ENCODE results near the gene GRB14.
"Not testable (repeated sequence)": the region's sequence is repeated elsewhere in the genome, so short reads cannot be mapped to it uniquely, and the experiment has no call there.

Gene GRB14

DNA sequence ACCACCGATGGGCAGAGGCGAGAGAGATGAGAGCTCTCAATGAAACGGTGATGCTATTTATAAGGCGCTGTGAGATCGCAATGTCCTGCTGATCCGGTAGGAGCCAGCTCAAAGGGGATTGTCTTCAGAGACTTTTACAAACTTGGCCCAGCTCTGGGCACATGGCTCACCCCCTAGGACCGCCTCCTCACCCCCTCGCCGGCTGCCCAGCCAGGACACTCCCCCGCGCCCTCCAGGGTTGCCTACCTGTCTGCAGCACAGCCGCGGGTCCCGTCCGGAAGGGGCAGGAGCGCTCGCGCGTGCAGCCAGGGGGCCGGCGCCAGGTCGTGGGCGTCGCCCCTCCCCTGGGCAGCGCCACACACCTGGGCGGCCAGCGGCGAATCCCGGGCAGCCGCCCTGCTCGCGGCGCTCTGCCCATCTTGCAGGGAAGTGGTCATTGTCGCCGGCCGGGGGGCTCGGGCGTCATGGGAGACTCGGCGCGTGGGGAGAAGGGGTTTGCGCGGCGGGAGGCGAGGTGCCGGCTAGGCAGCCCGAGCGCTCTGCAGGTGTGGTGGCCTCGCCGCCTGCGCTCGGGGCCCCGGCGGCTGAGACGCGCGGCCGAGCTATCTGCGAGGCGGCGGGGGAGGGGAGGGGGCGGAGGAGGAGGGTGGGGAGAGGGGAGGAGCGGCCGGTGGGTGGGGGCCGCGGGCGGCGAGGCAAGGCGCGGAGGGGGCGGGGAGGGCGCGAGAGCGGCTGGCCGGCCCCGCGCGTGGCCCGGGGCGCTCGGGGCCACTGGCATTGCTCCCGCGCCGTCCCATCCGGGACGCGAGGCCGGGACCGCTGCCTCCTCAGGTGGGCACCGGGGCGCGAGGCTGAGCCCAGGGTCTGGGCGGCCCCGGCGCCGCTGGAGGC, at the start of gene GRB14:
Gene GRB14, minus strand, starts transcription at position 610 of the 891 bp plus-strand sequence. Its CDS starts 173 bp downstream, at position 437.
- peak; percentile 54 for DNase-seq

DNA sequence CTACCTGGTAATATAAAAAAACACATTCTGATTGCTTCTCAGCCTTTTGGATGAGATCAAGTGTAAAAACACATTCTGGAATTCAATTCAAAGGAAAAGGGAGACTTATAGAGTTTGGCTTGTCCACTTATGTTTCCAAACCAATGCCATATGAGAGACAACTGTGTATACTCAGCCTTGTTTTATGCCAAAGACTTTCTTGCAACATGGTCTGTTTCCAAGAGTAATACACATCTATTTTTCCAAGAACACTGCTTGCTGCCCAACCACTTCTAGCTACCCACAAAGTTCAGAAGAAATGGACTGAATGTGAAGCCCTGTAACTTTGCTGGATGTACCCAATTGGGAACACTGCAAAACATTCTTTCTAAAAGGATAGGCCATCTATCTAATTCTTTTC, 48.0 kb upstream of the GRB14 start:
- DNase-seq: no peak

DNA sequence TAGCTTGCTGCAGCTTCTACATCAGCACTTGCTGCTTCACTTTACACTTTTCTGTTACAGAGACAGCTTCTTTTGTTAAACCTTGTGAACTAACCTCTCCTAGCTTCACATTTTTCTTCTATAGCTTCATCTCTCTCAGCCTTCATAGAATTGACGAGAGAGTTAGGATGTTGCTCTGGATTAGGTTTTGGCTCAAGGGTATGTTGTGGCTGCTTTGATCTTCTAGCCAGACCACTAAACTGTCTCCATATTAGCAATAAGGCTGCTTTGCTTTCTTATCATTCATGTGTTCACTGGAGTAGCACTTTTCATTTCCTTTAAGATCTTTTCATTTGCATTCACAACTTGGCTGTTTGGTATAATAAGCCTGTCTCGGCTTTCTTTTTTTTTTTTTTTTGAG, 46.3 kb upstream of the GRB14 start:
- no peak for DNase-seq

DNA sequence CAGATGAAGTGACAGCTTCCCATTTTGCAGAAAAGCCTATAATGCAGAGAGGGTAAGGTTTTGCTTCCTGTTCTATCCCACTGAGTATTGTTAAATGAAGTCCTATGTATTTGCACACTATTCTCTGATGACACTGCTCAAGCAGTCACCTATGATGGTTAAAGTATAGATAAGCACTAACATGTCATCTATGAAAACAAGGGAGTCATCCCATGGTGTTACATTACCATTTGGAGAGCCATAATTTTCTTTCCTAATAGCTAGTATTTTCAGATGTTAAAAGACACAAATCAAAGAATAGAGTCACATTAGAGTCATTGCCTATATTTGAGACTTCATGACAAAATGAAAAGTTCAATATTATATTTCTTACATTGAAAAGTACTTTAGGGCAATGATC, 42.8 kb upstream of the GRB14 start:
- no peak for DNase-seq

DNA sequence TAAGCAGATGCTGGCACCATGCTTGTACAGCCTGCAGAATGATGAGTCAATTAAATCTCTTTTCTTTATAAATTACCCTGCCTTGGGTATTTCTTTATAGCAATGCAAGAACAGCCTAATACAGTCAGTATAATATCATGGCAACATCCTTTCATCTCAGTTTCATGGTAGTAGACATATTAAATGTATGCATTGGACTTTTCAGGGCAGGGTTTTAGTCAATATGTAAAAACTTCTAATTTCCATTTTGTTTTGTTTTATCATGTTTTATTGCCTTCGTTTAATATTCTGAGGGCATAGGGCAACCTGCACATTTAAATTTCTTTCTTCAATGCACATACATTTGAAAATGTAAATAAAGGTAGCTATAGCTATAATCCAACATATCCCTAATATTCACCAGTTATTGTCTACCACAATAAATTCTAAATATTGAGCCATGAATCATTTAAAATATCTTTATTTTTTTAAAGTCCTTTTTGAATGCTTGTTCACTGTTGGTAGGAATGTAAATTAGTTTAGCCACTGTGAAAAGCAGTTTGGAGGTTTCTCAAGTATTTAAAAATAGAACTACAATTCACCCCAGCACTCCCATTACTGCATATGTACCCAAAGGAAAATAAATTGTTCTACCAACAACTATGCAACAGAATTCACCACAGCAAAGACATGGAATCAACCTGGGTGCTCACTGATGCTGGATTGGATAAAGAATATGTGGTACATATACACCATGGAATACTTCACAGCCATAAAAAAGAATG, 41.8 kb upstream of the GRB14 start:
- no peak for DNase-seq

DNA sequence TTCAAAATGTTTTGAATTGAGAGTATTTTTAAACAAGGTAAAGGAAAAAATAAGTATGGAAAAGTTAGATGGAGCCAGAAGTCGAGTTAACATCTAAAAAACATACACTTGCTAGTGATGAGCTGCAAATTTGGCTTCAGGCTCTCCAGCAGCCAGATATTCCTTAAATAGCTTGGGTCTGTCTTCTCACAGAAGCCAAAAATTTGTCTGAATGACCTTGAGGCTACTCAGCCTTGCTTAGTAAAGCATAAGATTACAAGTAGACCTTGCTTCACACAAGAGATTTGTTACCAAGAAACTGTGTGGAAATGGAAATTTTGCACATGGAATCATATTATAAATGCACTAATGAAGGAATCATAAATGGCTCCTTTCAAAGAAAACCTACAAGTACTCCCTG, 40.8 kb upstream of the GRB14 start:
- no peak for DNase-seq

DNA sequence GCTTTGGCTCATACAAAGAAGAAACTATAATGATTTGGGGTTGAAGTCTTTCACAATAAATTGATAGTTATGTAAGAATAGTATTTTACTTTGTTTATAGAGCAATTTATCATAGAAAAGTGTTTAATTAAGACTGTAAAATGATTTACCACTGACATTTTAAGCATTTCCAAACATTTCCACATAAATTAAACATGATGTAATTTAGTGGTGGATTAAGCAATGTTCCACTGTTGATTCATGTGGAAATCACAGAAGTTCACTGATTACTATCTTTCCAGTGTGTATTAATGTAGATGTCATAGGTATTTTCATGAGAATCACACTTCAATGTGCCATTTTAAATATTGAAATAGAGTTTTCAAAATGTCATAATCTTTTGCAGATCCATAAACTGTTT, 40.1 kb upstream of the GRB14 start:
- DNase-seq: no peak

DNA sequence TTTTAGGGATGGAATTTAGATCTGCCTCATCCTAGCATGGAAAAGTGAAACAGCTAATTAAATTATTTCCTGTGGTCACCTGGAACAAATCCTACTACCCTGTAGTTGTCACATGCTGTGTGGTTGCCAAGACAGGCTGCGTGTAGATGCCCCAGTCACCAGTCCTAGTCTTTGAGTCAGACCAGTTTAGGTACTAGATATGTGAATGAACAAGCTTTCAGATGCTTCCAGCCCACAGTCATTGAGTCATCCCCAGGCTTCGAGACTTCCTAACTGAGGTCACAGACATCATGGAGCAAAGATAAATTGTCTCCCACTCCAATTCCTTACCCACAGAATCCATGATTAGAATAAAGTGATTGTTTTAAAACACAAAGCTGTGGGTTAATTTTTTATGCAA, 35.8 kb upstream of the GRB14 start:
- no peak for DNase-seq

DNA sequence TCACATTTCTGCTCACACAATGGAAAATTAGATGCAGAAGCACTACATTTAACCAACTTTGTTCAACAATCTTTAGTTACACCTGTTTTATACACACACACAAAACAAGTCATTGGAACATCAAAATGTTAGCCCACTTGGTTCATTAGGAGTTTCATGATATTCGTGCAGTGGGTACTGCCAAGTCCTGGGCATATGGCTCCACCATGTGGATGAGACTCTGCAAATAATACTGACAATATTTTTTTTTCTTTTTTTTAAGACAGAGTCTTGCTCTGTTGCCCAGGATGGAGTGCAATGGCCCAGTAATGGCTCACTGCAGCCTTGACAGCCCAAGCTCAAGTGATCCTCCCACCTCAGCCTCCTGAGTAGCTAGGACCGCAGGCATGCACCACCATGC, 34.5 kb upstream of the GRB14 start:
- DNase-seq: no peak

DNA sequence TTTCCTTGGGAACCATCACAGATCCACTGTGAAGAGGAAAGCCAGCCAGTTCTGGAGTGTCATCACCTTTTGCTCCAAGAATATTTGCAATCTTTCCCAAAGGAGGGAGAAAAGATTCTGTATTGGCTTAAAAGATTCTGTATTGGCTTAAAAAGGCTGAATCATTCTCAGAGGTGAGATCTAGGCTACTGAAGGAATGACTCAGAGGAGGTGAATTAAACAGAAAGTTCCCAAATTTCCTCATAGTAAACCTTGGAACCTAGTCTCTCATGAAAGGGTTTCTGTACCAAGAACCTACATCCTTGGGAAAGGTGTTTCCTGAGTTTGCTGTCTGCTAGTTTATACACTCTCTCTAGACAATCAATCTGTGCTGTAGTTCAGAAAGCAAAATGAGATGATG, 34.1 kb upstream of the GRB14 start:
- no peak for DNase-seq

DNA sequence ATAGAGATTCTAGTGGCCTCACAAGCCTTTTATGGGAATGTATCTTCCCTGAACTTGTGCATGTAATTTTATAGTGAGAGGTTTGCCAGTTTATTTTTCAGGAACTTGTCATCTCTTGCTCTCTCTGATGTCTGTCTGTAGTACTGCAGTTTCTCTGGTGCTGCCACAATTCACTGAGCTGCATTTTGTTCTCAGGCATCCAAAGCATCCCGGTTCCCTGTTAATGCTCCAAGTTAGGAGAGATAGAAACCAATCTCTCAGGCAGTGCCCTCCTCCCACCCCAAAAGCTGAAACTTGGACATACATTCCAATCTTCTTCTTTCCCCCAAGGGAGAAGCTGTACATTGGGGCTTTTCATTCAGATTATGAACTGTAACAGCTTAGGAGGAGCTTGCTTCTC, 30.1 kb upstream of the GRB14 start:
- no peak for DNase-seq

DNA sequence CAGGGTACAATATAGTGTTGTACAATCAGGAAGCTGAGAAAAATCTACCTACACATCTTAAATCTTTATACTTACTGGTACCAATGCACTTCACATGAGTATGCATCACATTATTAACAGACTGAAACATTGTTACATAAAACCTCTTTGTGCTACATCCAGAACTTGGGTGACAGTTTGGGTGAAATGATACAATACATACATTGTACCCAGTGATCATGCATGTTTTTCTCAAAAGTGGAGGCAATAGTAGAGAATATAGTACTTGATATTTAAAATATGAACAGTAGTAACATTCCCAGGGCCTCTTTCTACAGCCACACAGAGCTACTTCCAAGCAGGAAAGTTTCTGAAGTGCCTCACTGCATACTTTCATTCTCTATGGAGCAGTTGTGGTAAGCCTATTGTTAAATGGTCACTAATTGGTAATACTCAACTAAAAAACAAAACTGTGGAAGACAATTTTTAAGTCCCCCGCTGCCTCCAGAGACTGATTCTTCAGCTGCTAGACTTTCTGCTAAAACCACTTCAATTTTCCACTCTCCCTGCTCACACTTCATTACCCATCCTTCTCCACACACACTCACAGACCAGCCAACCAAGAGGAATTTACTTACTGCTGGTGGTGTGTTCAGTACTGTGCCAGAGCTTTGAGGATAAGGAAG, 22.9 kb upstream of the GRB14 start:
- DNase-seq: peak; percentile 21

DNA sequence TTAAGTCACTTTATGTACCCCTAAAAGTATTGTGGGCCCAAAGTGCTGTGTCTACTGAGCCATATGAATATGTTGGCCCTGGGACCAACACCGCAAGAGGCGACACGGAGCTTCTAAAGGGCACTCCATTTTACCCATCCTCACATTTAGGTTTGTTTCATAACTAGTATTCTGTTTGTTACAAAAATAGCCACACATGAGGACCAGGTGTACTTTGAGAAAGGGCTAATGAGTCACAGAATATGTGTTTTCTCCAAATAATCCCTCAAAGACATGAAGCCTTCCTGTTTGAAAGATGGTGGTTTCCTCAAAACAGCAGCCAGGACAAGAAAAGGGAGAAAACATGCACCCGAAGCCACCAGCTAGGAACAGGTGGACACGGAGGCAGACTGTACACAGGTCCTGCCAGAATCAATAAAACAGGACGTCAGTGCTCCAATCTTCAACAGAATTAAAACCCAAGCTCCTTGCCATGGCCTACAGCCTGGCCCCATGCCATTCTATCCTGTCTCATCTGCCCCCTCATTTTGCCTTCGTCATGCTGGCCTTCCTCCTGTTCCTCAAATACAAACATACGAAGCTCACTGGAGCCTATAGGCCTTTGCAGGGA, 21.8 kb upstream of the GRB14 start:
- no peak for DNase-seq

DNA sequence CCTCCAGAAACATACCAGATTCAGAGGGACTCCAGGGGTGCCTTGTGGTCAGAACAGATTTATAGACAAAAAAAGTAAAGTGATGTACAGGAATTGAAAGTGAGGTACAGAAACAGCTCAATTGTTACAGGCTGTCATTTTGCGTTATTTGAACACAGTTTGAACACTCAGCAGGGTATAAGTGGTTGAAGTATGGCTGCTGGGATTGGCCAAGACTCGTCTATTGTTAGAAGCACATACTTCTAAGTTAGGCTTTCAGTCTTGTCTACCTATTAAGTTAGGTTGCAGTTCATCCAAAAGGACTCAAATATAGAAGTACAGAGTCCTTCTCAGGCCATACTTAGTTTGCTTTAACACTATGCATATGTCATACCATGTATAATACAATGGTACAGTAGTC, 21.0 kb upstream of the GRB14 start:
- no peak for DNase-seq

DNA sequence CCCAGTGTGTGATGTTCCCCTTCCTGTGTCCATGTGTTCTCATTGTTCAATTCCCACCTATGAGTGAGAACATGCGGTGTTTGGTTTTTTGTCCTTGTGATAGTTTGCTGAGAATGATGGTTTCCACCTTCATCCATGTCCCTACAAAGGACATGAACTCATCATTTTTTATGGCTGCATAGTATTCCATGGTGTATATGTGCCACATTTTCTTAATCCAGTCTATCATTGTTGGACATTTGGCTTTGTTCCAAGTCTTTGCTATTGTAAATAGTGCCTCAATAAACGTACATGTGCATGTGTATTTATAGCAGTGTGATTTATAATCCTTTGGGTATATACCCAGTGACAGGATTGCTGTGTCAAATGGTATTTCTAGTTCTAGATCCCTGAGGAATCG, 7.0 kb upstream of the GRB14 start:
- not testable (repeated sequence) for DNase-seq

DNA sequence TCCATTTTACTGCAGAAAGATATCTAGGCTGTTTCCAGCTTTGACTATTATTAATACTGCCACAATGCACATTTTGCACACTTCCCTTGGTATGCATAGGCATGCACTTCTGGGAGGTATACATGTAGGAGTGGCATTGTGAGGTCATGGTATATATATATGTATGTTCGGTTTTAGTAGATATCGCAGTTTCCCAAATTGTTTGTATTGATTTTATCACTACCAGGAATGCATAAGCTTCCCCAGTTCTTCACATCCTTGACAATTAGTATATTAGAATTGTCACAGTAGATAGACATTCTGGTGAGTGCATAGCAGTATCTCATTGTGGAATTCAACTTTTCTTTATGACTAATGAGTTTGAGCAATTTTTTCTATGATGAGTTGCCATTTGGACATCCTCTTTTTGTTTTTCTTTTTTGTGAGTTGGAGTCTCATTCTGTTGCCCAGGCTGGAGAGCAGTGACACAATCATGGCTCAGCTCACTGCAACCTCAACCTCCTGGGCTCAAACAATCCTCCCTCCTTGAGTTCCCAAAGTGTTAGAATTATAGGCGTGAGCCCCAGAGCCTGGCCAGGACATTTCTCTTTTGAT, 4.2 kb upstream of the GRB14 start:
- DNase-seq: no peak

DNA sequence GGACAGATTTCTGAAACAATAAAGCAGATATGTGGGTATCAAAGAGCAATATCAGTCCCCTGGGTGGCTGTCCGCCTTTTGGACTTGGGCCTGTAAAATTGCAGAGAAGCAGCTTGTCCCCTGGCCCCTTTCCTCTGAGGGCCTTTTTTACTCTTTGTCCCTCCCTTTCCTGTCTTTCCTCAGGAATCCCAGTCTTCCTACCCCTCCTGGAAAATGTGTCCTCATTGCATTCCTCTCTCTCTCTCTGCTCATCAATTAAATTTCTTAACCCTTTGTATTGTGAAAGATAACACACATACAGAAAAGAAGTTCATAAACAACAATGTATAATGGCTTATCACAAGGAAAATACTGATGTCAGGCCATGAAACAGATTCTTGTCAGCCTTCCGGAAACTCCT, 3.0 kb upstream of the GRB14 start:
- no peak for DNase-seq

DNA sequence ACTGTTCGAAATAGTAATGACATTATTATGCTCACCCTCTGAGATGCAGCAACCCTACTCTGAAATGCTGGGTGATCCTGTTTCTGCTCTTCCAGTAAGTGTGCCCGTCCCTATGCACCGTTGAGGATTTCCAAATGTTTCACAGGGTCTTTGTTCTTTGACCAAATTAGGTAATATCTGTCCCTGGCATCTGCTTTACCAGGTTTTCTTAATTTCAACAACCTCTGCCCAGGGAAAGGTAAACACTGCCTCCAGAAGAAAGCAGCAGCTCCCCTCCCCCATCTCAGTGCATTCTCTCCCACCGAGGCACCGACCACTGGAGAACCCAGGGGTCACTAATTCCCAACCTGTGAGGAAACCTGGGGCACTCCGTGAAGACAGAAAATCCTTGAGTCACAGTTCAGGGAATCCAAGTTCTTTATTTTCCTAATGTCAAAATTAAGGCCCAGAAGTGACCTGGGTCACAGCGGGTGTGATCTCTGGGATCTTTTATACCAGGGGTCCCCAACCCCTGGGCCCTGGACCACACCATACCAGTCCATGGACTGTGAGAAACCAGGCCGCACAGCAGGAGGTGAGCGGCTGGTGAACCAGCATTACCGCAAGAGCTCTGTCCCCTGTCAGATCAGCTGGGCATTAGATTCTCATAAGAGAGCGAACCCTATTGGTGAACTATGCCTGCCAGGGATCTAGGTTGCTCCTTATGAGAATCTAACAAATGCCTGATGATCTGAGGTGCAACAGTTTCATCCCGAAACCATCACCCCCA, 1.2 kb upstream of the GRB14 start:
- DNase-seq: no peak

DNA sequence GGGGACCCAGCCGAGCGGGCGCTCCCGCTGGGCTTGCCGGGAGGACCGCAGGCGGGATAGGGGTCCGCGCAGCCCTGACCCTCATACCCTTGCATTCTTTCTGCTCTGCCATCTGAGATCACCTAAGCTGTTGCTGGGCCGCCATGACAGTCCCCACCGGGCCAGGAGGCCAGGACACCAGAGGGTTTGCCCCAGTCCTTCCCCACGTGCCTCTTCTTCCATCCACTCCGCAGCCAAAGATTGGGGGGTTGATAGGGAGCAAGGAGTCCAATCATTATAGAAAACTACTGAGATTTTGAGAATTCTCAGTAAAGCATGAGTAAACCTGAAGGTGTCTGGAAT, 453 bp upstream of the GRB14 start:
- no peak for DNase-seq

DNA sequence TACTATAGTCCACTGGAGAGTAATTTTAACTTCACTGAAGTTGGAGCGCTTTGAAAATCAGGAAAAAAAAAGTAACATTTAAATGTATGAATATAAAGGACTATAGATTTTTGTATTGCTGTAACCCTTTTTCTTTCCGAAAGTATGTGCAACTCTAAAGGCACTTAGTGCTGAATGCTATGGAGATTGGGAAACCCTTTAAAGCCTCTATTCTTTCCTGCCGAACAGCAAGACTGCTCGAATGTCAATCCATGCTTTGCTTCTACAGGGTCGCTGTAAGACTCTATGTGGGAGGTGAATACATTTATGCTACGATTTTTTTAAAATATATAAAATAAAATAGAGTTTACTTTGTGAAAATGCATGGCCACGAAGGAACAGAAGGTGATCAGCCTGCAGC, 825 bp downstream of the GRB14 start:
- no peak for DNase-seq

DNA sequence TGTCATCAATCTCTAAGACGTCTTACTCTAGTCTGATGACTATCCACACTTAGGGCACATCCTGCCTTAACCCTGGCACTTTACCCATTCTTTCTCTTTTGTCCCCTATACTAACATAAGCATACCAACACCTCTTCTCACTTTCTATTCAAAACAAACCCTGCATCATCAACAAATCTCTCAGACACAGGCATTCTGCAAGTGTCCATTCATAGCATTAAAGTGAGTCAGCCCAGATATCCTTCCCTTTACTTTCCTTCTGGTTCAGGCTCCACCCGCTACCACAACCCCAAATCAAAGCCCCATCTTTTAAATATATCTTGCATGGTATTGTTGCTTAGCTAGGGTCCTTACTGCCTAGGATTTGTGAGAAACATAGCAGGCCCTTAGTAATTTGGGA, 3.8 kb downstream of the GRB14 start:
- DNase-seq: no peak

DNA sequence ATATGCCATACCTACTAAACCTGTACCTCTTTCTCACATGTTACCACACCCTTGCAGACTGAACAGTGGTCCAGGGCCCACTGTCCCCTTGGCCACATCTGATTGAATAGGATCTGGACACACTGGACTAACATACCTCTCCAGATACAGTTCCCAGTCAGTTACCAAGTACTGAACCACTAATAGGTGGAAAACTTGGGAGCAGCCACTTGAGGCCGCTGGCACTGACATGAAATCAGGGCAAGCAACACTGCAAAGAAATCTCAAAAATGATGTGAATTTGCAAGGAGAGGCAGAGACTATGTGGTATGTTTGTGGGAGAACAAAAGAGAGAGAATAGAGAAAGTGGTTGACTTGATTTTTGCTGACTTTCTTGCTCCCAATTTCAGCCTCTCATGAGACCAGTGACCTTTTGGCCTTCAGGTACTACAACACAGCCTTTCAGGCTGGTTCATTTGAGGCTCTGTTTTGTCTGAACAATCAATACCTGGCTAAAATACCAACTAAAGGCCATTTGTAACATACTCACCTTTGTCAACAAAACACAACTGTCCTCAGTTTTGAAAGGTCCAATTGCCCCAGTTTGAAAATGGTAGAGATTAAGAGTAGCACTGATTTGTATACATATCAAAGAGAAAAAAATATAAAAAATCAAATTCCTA, 7.8 kb downstream of the GRB14 start:
- DNase-seq: no peak

Data from right hindlimb (tissue), 1 donor.